Stimulated activated memory B cell treated with anti-CD40 and anti-IgM and Interleukin-4, amounts not matched to agents 10 μg/mL and 1 μg/mL and 100 μg/mL, for 72 hours (primary cell): ENCODE results near the gene CCNJ.
A peak's percentile ranks its signal among the peaks of the same experiment; 100 is the strongest.
"Not testable (repeated sequence)": the region's sequence is repeated elsewhere in the genome, so short reads cannot be mapped to it uniquely, and the experiment has no call there.

Experiments used
- ATAC-seq: fragments of 150-1000 bp; cut with Tn5 transposase; 2 replicates; pipeline ENCODE4 v1.10.0; 2021
- H3K27ac Mint-ChIP-seq: one replicate; pipeline ENCODE4 v1.8.0; 2022; ENCODE audit warnings: mild to moderate bottlenecking, mixed read lengths
- H3K27me3 Mint-ChIP-seq: one replicate; pipeline ENCODE4 v1.8.0; 2022; ENCODE audit warnings: mixed read lengths
- H3K36me3 Mint-ChIP-seq: one replicate; pipeline ENCODE4 v1.8.0; 2022; ENCODE audit warnings: mixed read lengths
- H3K4me1 Mint-ChIP-seq: one replicate; pipeline ENCODE4 v1.8.0; 2022; ENCODE audit warnings: mixed read lengths
- H3K4me3 Mint-ChIP-seq: one replicate; pipeline ENCODE4 v1.8.0; 2022; ENCODE audit warnings: mild to moderate bottlenecking, moderate library complexity, mixed read lengths
- H3K9me3 Mint-ChIP-seq: one replicate; pipeline ENCODE4 v1.8.0; 2022; ENCODE audit warnings: mixed read lengths

The CCNJ gene

DNA sequence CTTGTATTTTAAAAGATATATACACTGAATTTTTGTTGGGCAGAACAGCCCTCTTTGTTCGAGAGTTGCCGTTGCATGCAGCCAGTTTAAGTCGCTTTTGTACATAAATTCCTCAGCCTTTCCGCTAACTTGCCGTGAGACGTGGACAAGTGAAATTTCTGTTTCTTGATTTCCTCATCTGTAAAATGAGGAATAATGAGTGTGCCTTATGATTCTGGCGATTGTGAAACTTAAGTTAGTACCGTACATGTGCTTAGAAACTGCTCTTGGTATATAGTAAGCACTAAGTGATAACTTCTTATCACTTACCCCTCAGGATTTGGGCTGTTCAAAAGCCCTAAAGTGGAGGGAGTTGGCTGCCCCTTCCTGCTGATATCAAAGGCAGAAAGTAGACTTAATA, 1.4 kb downstream of the CCNJ start:
- peaks cover 52% of the 10 kb centered on the region for H3K4me1 Mint-ChIP-seq
- ATAC-seq, result no peak

DNA sequence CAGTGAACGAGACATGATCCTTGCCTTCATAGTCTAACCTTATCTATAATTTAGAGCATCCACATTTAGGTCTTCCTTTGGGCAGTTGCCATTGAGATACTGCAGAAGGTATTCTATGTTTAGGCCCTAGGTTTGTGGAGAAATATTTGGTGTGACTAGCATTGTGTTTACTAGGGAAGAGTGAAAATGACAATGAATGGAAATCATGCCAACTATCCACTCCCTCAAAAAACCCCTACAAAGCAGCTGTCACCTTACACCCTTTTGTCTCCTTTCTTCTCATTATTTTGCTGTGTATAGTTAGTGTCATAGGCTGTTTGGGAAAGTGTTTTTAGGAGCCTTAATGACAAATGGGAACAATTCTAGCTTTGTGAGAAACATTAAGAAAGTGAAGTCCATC, 3.2 kb downstream of the CCNJ start:
- Mint-ChIP-seq H3K27ac (no peak overlapping the region), H3K4me1 (peaks cover 55% of the 10 kb centered on the region), H3K36me3 (peaks cover 40% of the 10 kb centered on the region), H3K4me3 (no peak overlapping the region), H3K27me3 (no peaks in the 10 kb centered on the region), H3K9me3 (no peaks in the 10 kb centered on the region)
- no peak for ATAC-seq

More for the DNA sequence above, 1.4 kb downstream of the CCNJ start:
- H3K27me3 Mint-ChIP-seq, result no peaks in the 10 kb centered on the region
- H3K36me3 Mint-ChIP-seq, result peaks cover 37% of the 10 kb centered on the region
- no peaks in the 10 kb centered on the region for H3K9me3 Mint-ChIP-seq
- peak overlapping the region; percentile 90 for H3K27ac Mint-ChIP-seq
- H3K4me3 Mint-ChIP-seq, result peak overlapping the region; percentile 90

GRCh38 chr10:96047004-96047649, 3.7 kb downstream of the CCNJ start:
- Mint-ChIP-seq H3K27me3 (no peaks in the 10 kb centered on the region), H3K36me3 (peaks cover 46% of the 10 kb centered on the region), H3K9me3 (no peaks in the 10 kb centered on the region), H3K4me3 (no peak overlapping the region), H3K27ac (no peak overlapping the region), H3K4me1 (peaks cover 61% of the 10 kb centered on the region)
- ATAC-seq, result no peak

DNA sequence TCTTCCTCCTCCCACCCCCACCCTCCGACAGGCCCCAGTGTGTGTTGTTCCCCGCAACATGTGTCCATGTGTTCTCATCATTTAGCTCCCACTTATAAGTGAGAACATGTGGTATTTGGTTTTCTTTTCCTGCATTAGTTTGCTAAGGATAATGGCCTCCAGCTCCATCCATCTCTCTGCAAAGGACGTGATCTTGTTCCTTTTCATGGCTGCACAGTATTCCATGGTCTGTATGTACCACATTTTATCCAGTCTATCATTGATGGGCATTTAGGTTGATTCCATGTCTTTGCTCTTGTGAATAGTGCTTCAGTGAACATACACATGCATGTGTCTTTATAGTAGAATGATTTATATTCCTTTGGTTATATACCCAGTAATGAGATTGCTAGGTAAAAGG, 4.5 kb downstream of the CCNJ start:
- peaks cover 57% of the 10 kb centered on the region for H3K4me1 Mint-ChIP-seq
- not testable (repeated sequence) for H3K9me3 Mint-ChIP-seq, H3K4me3 Mint-ChIP-seq, ATAC-seq, H3K27ac Mint-ChIP-seq, H3K27me3 Mint-ChIP-seq
- H3K36me3 Mint-ChIP-seq, result peaks cover 54% of the 10 kb centered on the region

DNA sequence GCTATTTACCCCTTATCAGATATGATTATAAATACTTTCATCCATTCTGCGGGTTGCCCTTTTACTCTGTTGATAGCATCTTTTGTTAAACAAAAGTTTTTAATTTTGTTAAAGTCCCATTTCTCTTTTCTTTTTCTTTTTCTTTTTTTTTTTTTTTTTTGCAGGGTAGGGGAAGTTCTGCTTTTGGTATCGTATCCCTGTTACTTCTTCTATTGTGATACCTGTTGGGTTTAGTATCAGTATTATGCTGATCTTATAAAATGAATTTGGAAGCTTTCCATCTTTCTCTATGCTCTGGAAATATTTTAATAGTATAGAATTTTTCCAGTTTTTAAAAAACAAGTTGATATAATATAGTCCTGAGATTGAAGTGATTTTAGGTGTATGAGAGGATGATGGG, 6.0 kb downstream of the CCNJ start:
- Mint-ChIP-seq H3K4me3 (no peak overlapping the region), H3K36me3 (peaks cover 54% of the 10 kb centered on the region), H3K27ac (no peak overlapping the region), H3K9me3 (no peaks in the 10 kb centered on the region), H3K27me3 (no peaks in the 10 kb centered on the region), H3K4me1 (peaks cover 49% of the 10 kb centered on the region)
- no peak for ATAC-seq

- peaks cover 45% of the 10 kb centered on the region for H3K36me3 Mint-ChIP-seq
- no peak overlapping the region for H3K27ac Mint-ChIP-seq
- ATAC-seq, result no peak
- peaks cover 18% of the 10 kb centered on the region for H3K4me1 Mint-ChIP-seq
- H3K27me3 Mint-ChIP-seq, result no peaks in the 10 kb centered on the region
- H3K9me3 Mint-ChIP-seq, result no peaks in the 10 kb centered on the region
- no peak overlapping the region for H3K4me3 Mint-ChIP-seq
Observed at GRCh38 chr10:96053985-96054384, 10.6 kb downstream of the CCNJ start.

- Mint-ChIP-seq H3K9me3 (no peaks in the 10 kb centered on the region), H3K36me3 (peaks cover 41% of the 10 kb centered on the region), H3K27me3 (no peaks in the 10 kb centered on the region), H3K27ac (no peak overlapping the region), H3K4me3 (no peak overlapping the region), H3K4me1 (peaks cover 6% of the 10 kb centered on the region)
- no peak for ATAC-seq
Observed at GRCh38 chr10:96056787-96057186, 13.4 kb downstream of the CCNJ start.

GRCh38 chr10:96061232-96061631, 17.8 kb downstream of the CCNJ start:
- Mint-ChIP-seq H3K27ac (no peak overlapping the region), H3K4me1 (no peaks in the 10 kb centered on the region), H3K27me3 (no peaks in the 10 kb centered on the region), H3K9me3 (no peaks in the 10 kb centered on the region), H3K36me3 (peaks cover 40% of the 10 kb centered on the region), H3K4me3 (no peak overlapping the region)
- ATAC-seq, result no peak

- no peaks in the 10 kb centered on the region for H3K27me3 Mint-ChIP-seq
- no peak overlapping the region for H3K4me3 Mint-ChIP-seq
- no peaks in the 10 kb centered on the region for H3K4me1 Mint-ChIP-seq
- ATAC-seq, result no peak
- peaks cover 18% of the 10 kb centered on the region for H3K36me3 Mint-ChIP-seq
- no peak overlapping the region for H3K27ac Mint-ChIP-seq
- H3K9me3 Mint-ChIP-seq, result no peaks in the 10 kb centered on the region
Observed at GRCh38 chr10:96072674-96073073, 29.3 kb downstream of the CCNJ start.

DNA sequence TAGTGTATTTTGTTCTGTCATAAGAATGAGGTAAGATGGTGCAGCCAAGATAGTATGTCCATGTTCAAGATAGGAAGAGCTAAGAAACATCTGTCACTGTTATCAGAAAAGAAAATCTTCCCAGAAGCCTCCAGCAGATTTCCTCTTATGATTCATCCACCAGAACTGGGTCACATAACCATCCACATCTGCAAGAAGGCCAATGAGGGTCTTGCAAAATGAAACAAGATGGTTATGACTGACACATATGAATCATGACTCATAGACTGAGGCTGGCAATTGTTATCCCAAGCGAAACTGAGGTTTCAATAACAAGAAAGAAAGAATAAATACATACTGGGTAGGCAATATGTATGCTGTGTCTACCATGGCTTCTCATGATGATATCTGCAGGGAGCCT, 30.3 kb downstream of the CCNJ start:
- Mint-ChIP-seq H3K27ac (no peak overlapping the region), H3K4me1 (no peaks in the 10 kb centered on the region), H3K4me3 (no peak overlapping the region), H3K27me3 (no peaks in the 10 kb centered on the region), H3K36me3 (peaks cover 25% of the 10 kb centered on the region), H3K9me3 (no peaks in the 10 kb centered on the region)
- no peak for ATAC-seq

GRCh38 chr10:96074776-96075175, 31.4 kb downstream of the CCNJ start:
- no peaks in the 10 kb centered on the region for H3K9me3 Mint-ChIP-seq
- H3K4me3 Mint-ChIP-seq, result no peak overlapping the region
- H3K4me1 Mint-ChIP-seq, result no peaks in the 10 kb centered on the region
- H3K27me3 Mint-ChIP-seq, result no peaks in the 10 kb centered on the region
- no peak overlapping the region for H3K27ac Mint-ChIP-seq
- peaks cover 27% of the 10 kb centered on the region for H3K36me3 Mint-ChIP-seq
- ATAC-seq, result no peak

- Mint-ChIP-seq H3K27me3 (no peaks in the 10 kb centered on the region), H3K4me3 (no peak overlapping the region), H3K27ac (no peak overlapping the region), H3K36me3 (peaks cover 33% of the 10 kb centered on the region), H3K9me3 (no peaks in the 10 kb centered on the region), H3K4me1 (no peaks in the 10 kb centered on the region)
- ATAC-seq, result no peak
Observed at GRCh38 chr10:96075977-96076376, 32.6 kb downstream of the CCNJ start.

GRCh38 chr10:96077156-96077555, 33.8 kb downstream of the CCNJ start:
- no peak overlapping the region for H3K27ac Mint-ChIP-seq
- H3K4me3 Mint-ChIP-seq, result no peak overlapping the region
- no peaks in the 10 kb centered on the region for H3K27me3 Mint-ChIP-seq
- no peak for ATAC-seq
- no peaks in the 10 kb centered on the region for H3K4me1 Mint-ChIP-seq
- peaks cover 39% of the 10 kb centered on the region for H3K36me3 Mint-ChIP-seq
- H3K9me3 Mint-ChIP-seq, result no peaks in the 10 kb centered on the region

GRCh38 chr10:96082153-96082552, 38.8 kb downstream of the CCNJ start:
- H3K27me3 Mint-ChIP-seq, result no peaks in the 10 kb centered on the region
- no peaks in the 10 kb centered on the region for H3K4me1 Mint-ChIP-seq
- H3K9me3 Mint-ChIP-seq, result no peaks in the 10 kb centered on the region
- ATAC-seq, result no peak
- no peak overlapping the region for H3K27ac Mint-ChIP-seq
- H3K4me3 Mint-ChIP-seq, result no peak overlapping the region
- peaks cover 58% of the 10 kb centered on the region for H3K36me3 Mint-ChIP-seq

DNA sequence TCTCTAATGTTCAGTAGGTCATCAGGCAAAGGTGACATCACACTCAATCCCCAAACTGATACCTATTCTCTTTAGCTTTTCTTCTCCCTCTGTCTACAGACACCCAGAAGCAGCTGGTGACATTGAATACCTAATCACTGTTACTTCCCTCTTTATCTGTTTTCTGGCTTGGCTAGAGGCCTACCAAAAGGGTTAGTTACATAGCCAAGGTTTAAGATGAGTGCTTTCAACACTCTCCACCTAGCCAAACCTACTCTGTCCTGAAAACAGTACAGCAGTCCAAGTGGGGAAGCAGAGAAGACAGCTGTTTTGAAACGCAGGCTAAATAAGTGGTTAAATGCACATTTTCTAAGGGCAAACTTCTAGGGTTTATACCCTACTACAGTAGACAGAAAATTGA, 39.4 kb downstream of the CCNJ start:
- Mint-ChIP-seq H3K36me3 (peaks cover 55% of the 10 kb centered on the region), H3K27me3 (no peaks in the 10 kb centered on the region), H3K4me1 (no peaks in the 10 kb centered on the region), H3K9me3 (no peaks in the 10 kb centered on the region), H3K27ac (no peak overlapping the region), H3K4me3 (no peak overlapping the region)
- ATAC-seq, result no peak

- no peak for ATAC-seq
- Mint-ChIP-seq H3K4me3 (peak overlapping the region; percentile 80), H3K9me3 (peaks cover 3% of the 10 kb centered on the region), H3K27ac (peak overlapping the region; percentile 92), H3K36me3 (peaks cover 20% of the 10 kb centered on the region), H3K27me3 (peaks cover 26% of the 10 kb centered on the region), H3K4me1 (no peaks in the 10 kb centered on the region)
Observed at GRCh38 chr10:96089116-96089515, 45.7 kb downstream of the CCNJ start.
